GM12874 (cell line): ENCODE measurements around the gene IDH3G.
A peak's percentile ranks its signal among the peaks of the same experiment; 100 is the strongest.

ENCODE experiments used
- CTCF ChIP-seq: IDR thresholded peaks from 2 replicates; pipeline ENCODE4 v1.5.1; 2011; ENCODE audit warnings: low read depth, mild to moderate bottlenecking, control low read depth, low read length, moderate library complexity; ENCODE audit not compliant: insufficient read depth

The IDH3G gene

GRCh38 chrX:153763989-153764755 lies 30.0 kb downstream of the IDH3G start, which contains the start of gene PLXNB3:
Gene PLXNB3, plus strand, starts transcription at chrX:153764249. Its CDS starts 1,287 bp downstream, at chrX:153765536.
- TF ChIP-seq CTCF = peak; percentile 76

DNA sequence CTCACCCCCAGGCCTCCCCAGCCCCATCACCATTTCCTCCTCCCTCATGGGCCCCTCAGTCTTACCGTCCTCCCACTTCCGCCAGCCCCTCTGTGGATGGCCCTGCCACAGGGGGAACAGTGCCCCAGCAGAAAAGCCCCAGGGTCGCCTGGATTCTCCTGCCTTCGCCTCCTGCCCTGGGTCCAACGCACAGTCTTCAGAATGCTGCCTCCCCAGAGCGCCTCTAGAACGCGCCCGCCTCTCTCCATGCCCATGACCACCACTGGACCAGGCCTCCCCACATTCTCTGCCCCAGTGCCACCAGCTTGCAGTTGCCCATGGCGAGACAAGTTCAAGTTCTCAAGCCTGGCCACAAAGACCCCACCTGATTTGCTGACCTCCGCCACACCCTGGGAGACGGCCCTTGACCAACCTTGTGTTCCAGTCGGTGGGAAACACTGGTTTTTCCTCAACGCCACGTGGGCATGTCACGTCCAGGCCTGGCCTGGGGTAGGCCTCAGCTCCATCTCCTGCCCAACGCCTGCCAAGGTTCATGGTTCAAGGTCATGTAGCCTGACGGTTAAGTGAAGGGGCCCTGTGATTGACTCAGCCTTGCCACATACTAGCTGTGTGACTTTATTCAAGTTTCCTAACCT lies 30.8 kb downstream of the IDH3G start:
- TF ChIP-seq CTCF = no peak

- TF ChIP-seq CTCF = no peak
Observed at GRCh38 chrX:153762626-153763173, 31.5 kb downstream of the IDH3G start.

DNA sequence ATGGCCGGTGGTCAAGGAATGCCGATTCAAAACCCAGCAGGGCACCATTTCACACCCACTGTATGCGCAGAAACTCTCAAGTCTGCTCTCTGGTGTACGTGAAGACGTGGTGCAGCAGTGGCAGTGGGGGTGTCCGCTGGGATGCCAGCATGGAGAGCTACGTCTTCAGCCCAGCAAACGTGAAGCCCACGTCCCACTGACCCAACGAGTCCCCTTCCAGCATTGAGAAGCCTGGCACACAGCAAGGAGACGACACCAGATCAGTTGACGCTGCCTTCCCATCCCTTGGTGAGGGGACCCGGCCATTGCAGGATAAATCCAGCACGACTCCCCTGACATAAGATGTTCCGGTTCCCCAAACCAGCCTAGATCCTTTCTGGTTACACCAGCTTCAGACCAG lies 32.3 kb downstream of the IDH3G start:
- no peak for TF ChIP-seq CTCF

GRCh38 chrX:153755136-153755535 lies 39.0 kb downstream of the IDH3G start:
- TF ChIP-seq CTCF = no peak

GRCh38 chrX:153750127-153750774 lies 43.9 kb downstream of the IDH3G start:
- TF ChIP-seq CTCF = no peak

- no peak for TF ChIP-seq CTCF
Observed at GRCh38 chrX:153746359-153746758, 47.8 kb downstream of the IDH3G start.
